HCT116 (cell line): ENCODE data around the gene PNPLA2. TPM values are rescaled to one million over a fixed set of nuclear protein-coding genes. Genes with fewer than 3 reads are reported as not detected.

ENCODE experiments used
- ATAC-seq: fragments of 200-7000 bp; cut with Tn5 transposase; 2 replicates; pipeline ENCODE4 v1.9.1; 2020; ENCODE audit warnings: mild to moderate bottlenecking, moderate library complexity
- BruUV-seq: library from RNA; stranded (reverse); fragments of 400-500 nt; replicated peaks from 2 replicates; lab custom pipeline; 2021; lab: Mats Ljungman, UMichigan
- CTCF ChIA-PET: fragments of 300-600 bp; sonication (Branson Sonifier 250); formaldehyde crosslinking; loops from one replicate; lab custom pipeline; 2021; ENCODE audit warnings: antibody characterized with exemption; lab: Charles Lee
- POLR2A ChIA-PET: fragments of 300-600, 350-600 bp; sonication (Branson Sonifier 250); formaldehyde crosslinking; loops from one replicate; lab custom pipeline; 2021; ENCODE audit warnings: antibody characterized with exemption; lab: Charles Lee
- RAD21 ChIA-PET, 2 experiments: fragments of 300-600 bp; sonication (Branson Sonifier 250); formaldehyde crosslinking; loops; one replicate each; lab custom pipeline; 2023; ENCODE audit warnings: low total read pairs in 2 of 2; ENCODE audit not compliant: uncharacterized antibody in 2 of 2, unreplicated experiment in 2 of 2, low non-redundant PET in 1 of 2; lab: Charles Lee
- DNase-seq: peaks from one replicate; pipeline ENCODE4 v3.0.0-alpha.2; 2010; ENCODE audit warnings: low read depth, low spot score
- H2AFZ ChIP-seq: fragments of 200-600 bp; shearing (Covaris generic), sonication (generic); 2 replicates; pipeline ENCODE4 v1.6.1; 2017; ENCODE audit warnings: low read depth, mixed run types, mixed read lengths, antibody characterized with exemption, low read length; ENCODE audit not compliant: poor library complexity, severe bottlenecking
- H3K27ac ChIP-seq: 2 replicates; pipeline ENCODE4 v1.5.1; 2012; ENCODE audit warnings: low read depth, low read length
- H3K27me3 ChIP-seq: fragments of 200-600 bp; sonication (generic); 2 replicates; pipeline ENCODE4 v1.6.1; 2016; ENCODE audit warnings: mixed run types, low read length, mixed read lengths; ENCODE audit not compliant: insufficient read depth
- H3K36me3 ChIP-seq, 2 experiments: fragments of 200-500 bp in 1 of 2; fragments of 200-600 bp in 1 of 2; sonication (Bioruptor generic) in 1 of 2; sonication (generic) in 1 of 2; 2 replicates each; pipeline versions ENCODE4 v1.5.1 to v1.6.1; 2014 to 2016; ENCODE audit warnings: low read length in 2 of 2, inconsistent platforms in 1 of 2, mixed read lengths in 1 of 2, mixed run types in 1 of 2; ENCODE audit not compliant: insufficient read depth in 2 of 2, control insufficient read depth in 1 of 2
- H3K4me1 ChIP-seq, 2 experiments: fragments of 200-600 bp in 1 of 2; sonication (generic) in 1 of 2; 2 replicates each; pipeline versions ENCODE4 v1.5.1 to v1.6.1; 2012 to 2017; ENCODE audit warnings: low read length in 2 of 2, inconsistent platforms in 1 of 2, mild to moderate bottlenecking in 1 of 2, mixed read lengths in 1 of 2, mixed run types in 1 of 2, moderate library complexity in 1 of 2; ENCODE audit not compliant: insufficient read depth in 2 of 2, control insufficient read depth in 1 of 2
- H3K4me2 ChIP-seq: fragments of 200-600 bp; sonication (generic); 2 replicates; pipeline ENCODE4 v1.6.1; 2017; ENCODE audit warnings: mixed run types, low read length, mixed read lengths
- H3K4me3 ChIP-seq, 2 experiments: fragments of 200-600 bp in 1 of 2; sonication (generic) in 1 of 2; replicated peaks in 1 of 2; 2 replicates each; pipeline ENCODE4 v1.5.1; 2011 to 2016; ENCODE audit warnings: low read length in 2 of 2, control low read depth in 1 of 2, low read depth in 1 of 2, mild to moderate bottlenecking in 1 of 2, mixed read lengths in 1 of 2, mixed run types in 1 of 2
- H3K79me2 ChIP-seq: fragments of 200-600 bp; sonication (generic); 2 replicates; pipeline ENCODE4 v1.6.1; 2017; ENCODE audit warnings: mild to moderate bottlenecking, mixed run types, low read length, moderate library complexity, mixed read lengths; ENCODE audit not compliant: insufficient read depth
- H3K9ac ChIP-seq: fragments of 200-600 bp; sonication (generic); 2 replicates; pipeline ENCODE4 v1.6.1; 2016; ENCODE audit warnings: low read length, mixed read lengths
- H3K9me2 ChIP-seq: fragments of 200-600 bp; sonication (generic), shearing (Covaris generic); 2 replicates; pipeline ENCODE4 v1.6.1; 2017; ENCODE audit warnings: mixed run types, mild to moderate bottlenecking, moderate library complexity; ENCODE audit not compliant: insufficient read depth
- H3K9me3 ChIP-seq, 2 experiments: fragments of 200-500 bp in 1 of 2; fragments of 200-600 bp in 1 of 2; sonication (Bioruptor generic) in 1 of 2; sonication (generic) in 1 of 2; 2 replicates each; pipeline ENCODE4 v1.6.1; 2014 to 2017; ENCODE audit warnings: low read length in 2 of 2, mixed read lengths in 2 of 2, inconsistent platforms in 1 of 2, low read depth in 1 of 2, mild to moderate bottlenecking in 1 of 2, mixed run types in 1 of 2, moderate library complexity in 1 of 2; ENCODE audit not compliant: control insufficient read depth in 1 of 2, insufficient read depth in 1 of 2
- H4K20me1 ChIP-seq: fragments of 200-600 bp; sonication (generic), shearing (Covaris generic); 2 replicates; pipeline ENCODE4 v1.6.1; 2017; ENCODE audit warnings: mixed run types, mild to moderate bottlenecking, moderate library complexity; ENCODE audit not compliant: insufficient read depth
- CBX3 ChIP-seq: IDR thresholded peaks from 2 replicates; pipeline ENCODE4 v1.6.1; 2012; ENCODE audit warnings: low read depth
- EZH2 ChIP-seq: fragments of 200-600 bp; sonication (generic); IDR thresholded peaks from 2 replicates; pipeline ENCODE4 v1.6.1; 2017; ENCODE audit warnings: antibody characterized with exemption, mixed run types
- EZH2phosphoT487 ChIP-seq: fragments of 200-600 bp; IDR thresholded peaks from 2 replicates; pipeline ENCODE4 v1.6.1; 2018; ENCODE audit warnings: antibody characterized with exemption, borderline replicate concordance
- JUND ChIP-seq: IDR thresholded peaks from 2 replicates; pipeline ENCODE4 v1.6.1; 2012
- POLR2A ChIP-seq: IDR thresholded peaks from 2 replicates; pipeline ENCODE4 v1.7.0; 2011; ENCODE audit warnings: borderline replicate concordance; ENCODE audit not compliant: insufficient read depth, insufficient read length; ENCODE audit errors: extremely low read depth
- SIN3A ChIP-seq: IDR thresholded peaks from 2 replicates; pipeline ENCODE4 v1.6.1; 2012; ENCODE audit warnings: low read depth
- SP1 ChIP-seq: IDR thresholded peaks from 2 replicates; pipeline ENCODE4 v1.6.1; 2012; ENCODE audit warnings: low read depth
- YY1 ChIP-seq: IDR thresholded peaks from 2 replicates; pipeline ENCODE4 v1.6.1; 2011; ENCODE audit warnings: low read length, low read depth, moderate library complexity, mild to moderate bottlenecking; ENCODE audit not compliant: insufficient replicate concordance; ENCODE audit errors: extremely low read depth
- ZNF274 ChIP-seq: fragments of 200-500 bp; sonication (Bioruptor generic); IDR thresholded peaks from 2 replicates; pipeline ENCODE4 v1.6.1; 2014; ENCODE audit warnings: mild to moderate bottlenecking, low read depth, low read length, inconsistent platforms
- intact Hi-C: fragments of 100-400 bp; cut with micrococcal nuclease; formaldehyde crosslinking; loops from 2 replicates; pipeline ENCODE4 v1.10.0; 2022
- total RNA-seq: library from RNA; stranded (reverse); gene quantifications from one replicate; pipeline ENCODE4 v1.2.1, GENCODE V29; 2021; ENCODE audit not compliant: unreplicated experiment
- TF ChIP-seq, protein P1 (sequence below): IDR thresholded peaks from 2 replicates; pipeline ENCODE4 v1.6.1; 2012; ENCODE audit warnings: low read depth
- TF ChIP-seq, protein P2 (sequence below): IDR thresholded peaks from 2 replicates; pipeline ENCODE4 v1.6.1; 2012

The PNPLA2 gene
- total RNA-seq, 1 experiment from 2014 or later, result 124 TPM

DNA sequence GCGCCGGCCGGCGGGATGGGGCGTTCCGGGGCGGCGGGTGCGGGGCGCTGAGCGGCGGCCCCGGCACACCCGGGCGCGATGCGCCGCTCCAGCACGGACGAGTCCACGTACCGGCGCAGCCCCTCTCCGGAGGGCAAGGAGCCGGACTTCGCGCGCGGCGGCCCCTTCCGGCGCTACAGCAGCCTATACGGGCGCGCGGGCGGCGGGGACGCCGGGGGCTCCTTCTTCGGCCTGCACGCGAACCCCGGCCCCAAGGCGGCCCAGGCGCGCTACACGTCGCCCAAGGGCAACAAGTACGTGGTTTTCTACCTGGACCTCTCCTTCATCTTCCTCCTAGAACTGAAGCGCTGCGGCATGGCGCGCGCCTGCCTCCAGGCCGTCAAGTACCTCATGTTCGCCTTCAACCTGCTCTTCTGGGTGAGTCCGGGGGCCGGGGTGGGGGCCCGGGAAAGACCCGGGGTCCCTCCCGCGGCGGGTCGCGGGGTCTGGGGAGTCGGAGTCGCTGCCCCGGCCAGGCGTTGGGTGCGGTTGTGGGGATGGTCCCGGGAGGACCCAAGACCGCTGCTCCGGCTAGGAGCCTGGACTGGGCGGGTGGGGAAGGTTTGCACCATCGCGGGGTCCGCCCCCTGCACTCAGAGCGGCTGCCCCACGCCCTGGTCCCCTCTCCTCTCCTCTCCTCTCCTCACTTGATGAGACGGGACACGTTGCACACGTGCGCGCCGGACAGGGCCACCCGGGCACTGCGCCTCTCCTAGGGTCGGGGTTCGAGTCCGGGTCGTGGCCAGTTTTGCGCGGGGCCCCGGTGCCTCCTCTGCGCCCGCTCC lies 31.4 kb downstream of the PNPLA2 start:
- no peaks in the 10 kb centered on the region for H3K9me3 ChIP-seq
- H3K36me3 ChIP-seq, result no peaks in the 10 kb centered on the region; a peak in 1 of 4 replicates
- H3K9ac ChIP-seq, result no peak overlapping the region
- ChIA-PET CTCF (interaction anchor here (1.9 kb wide), 1 partner anchor 10 kb away, joined by 4 read pairs; no protein-coding TSS in a partner anchor), RAD21 (no interaction called here), POLR2A (no interaction called here)
- no TSS peak for BruUV-seq
- H3K4me2 ChIP-seq, result no peak overlapping the region
- H3K27me3 ChIP-seq, result no peaks in the 10 kb centered on the region
- H3K4me3 ChIP-seq, result no peak overlapping the region
- no peak overlapping the region for H3K27ac ChIP-seq
- ATAC-seq (no peak), DNase-seq (no peak)
- peaks cover 11 to 22% of the 10 kb centered on the region in 2 experiments; a peak in 3 of 4 replicates for H3K4me1 ChIP-seq
- peaks cover 3% of the 10 kb centered on the region; the same call in 1 of the 2 replicates for H3K79me2 ChIP-seq
- no peak overlapping the region for H2AFZ ChIP-seq
- intact Hi-C loops, result no loop called here
- no peaks in the 10 kb centered on the region for H4K20me1 ChIP-seq
- H3K9me2 ChIP-seq, result no peaks in the 10 kb centered on the region
- TF ChIP-seq CBX3 (no peak), EZH2phosphoT487 (no peak), SP1 (no peak), POLR2A (no peak), SIN3A (no peak), ZNF274 (no peak), JUND (no peak), YY1 (no peak), EZH2 (no peak)
- TF ChIP-seq, protein P1, sequence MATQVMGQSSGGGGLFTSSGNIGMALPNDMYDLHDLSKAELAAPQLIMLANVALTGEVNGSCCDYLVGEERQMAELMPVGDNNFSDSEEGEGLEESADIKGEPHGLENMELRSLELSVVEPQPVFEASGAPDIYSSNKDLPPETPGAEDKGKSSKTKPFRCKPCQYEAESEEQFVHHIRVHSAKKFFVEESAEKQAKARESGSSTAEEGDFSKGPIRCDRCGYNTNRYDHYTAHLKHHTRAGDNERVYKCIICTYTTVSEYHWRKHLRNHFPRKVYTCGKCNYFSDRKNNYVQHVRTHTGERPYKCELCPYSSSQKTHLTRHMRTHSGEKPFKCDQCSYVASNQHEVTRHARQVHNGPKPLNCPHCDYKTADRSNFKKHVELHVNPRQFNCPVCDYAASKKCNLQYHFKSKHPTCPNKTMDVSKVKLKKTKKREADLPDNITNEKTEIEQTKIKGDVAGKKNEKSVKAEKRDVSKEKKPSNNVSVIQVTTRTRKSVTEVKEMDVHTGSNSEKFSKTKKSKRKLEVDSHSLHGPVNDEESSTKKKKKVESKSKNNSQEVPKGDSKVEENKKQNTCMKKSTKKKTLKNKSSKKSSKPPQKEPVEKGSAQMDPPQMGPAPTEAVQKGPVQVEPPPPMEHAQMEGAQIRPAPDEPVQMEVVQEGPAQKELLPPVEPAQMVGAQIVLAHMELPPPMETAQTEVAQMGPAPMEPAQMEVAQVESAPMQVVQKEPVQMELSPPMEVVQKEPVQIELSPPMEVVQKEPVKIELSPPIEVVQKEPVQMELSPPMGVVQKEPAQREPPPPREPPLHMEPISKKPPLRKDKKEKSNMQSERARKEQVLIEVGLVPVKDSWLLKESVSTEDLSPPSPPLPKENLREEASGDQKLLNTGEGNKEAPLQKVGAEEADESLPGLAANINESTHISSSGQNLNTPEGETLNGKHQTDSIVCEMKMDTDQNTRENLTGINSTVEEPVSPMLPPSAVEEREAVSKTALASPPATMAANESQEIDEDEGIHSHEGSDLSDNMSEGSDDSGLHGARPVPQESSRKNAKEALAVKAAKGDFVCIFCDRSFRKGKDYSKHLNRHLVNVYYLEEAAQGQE, result no peak
- TF ChIP-seq, protein P2, sequence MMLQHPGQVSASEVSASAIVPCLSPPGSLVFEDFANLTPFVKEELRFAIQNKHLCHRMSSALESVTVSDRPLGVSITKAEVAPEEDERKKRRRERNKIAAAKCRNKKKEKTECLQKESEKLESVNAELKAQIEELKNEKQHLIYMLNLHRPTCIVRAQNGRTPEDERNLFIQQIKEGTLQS, result no peak
- TF ChIP-seq, all 23 proteins: peak for 0
